HG02870 (cell line): ENCODE data around the gene GRXCR2.
"Not testable (repeated sequence)": the region's sequence is repeated elsewhere in the genome, so short reads cannot be mapped to it uniquely, and the experiment has no call there.

Source experiments
- ATAC-seq: cut with Tn5 transposase; IDR thresholded peaks from one replicate; pipeline ENCODE4 v1.9.1; 2021; ENCODE audit warnings: mild to moderate bottlenecking, moderate library complexity; ENCODE audit not compliant: unreplicated experiment

Gene GRXCR2

GRCh38 chr5:145840458-145841132, 32.2 kb downstream of the GRXCR2 start:
- no peak for ATAC-seq

GRCh38 chr5:145838276-145838675, 34.5 kb downstream of the GRXCR2 start:
- no peak for ATAC-seq

GRCh38 chr5:145836241-145836640, 36.6 kb downstream of the GRXCR2 start:
- ATAC-seq: not testable (repeated sequence)

- no peak for ATAC-seq
Observed at GRCh38 chr5:145835848-145836239, 37.0 kb downstream of the GRXCR2 start.

- peak; percentile 64 for ATAC-seq
Observed at GRCh38 chr5:145834917-145835847, 37.6 kb downstream of the GRXCR2 start, which contains the start of gene PRELID2. TSS of gene PRELID2 (minus strand) at chr5:145835342. CDS start at chr5:145835251, 91 bp downstream.

- no peak for ATAC-seq
Observed at GRCh38 chr5:145834554-145834916, 38.3 kb downstream of the GRXCR2 start.

- no peak for ATAC-seq
Observed at GRCh38 chr5:145833631-145834200, 39.1 kb downstream of the GRXCR2 start.

- ATAC-seq: no peak
Observed at GRCh38 chr5:145830594-145830993, 42.2 kb downstream of the GRXCR2 start.

GRCh38 chr5:145829708-145830361, 43.0 kb downstream of the GRXCR2 start:
- ATAC-seq: no peak

- ATAC-seq: no peak
Observed at GRCh38 chr5:145826895-145827674, 45.7 kb downstream of the GRXCR2 start.

- ATAC-seq: peak; percentile 63
Observed at GRCh38 chr5:145825751-145826180, 47.0 kb downstream of the GRXCR2 start.

- no peak for ATAC-seq
Observed at GRCh38 chr5:145824040-145824439, 48.8 kb downstream of the GRXCR2 start.

- no peak for ATAC-seq
Observed at GRCh38 chr5:145818604-145819003, 54.2 kb downstream of the GRXCR2 start.

- ATAC-seq: no peak
Observed at GRCh38 chr5:145812877-145813276, 59.9 kb downstream of the GRXCR2 start.

- no peak for ATAC-seq
Observed at GRCh38 chr5:145811834-145812625, 60.8 kb downstream of the GRXCR2 start.
